Breast epithelium (tissue), 3 donors: ENCODE results near the gene GIPC2.

Source experiments
- POLR2A ChIP-seq: fragments of 450-650 bp; IDR thresholded peaks from one replicate; pipeline ENCODE4 v1.6.1; 2016; ENCODE audit warnings: antibody characterized with exemption, mild to moderate bottlenecking, moderate library complexity
- POLR2AphosphoS5 ChIP-seq, 3 donors: sonication (generic); formaldehyde crosslinking; IDR thresholded peaks; one replicate each; pipeline ENCODE4 v1.6.1; 2017; ENCODE audit warnings: antibody characterized with exemption in 3 of 3
- TF ChIP-seq, protein P1 (sequence below), 3 donors: fragments of 450-650 bp; IDR thresholded peaks; one replicate each; pipeline ENCODE4 v1.5.1; 2016 to 2017; ENCODE audit warnings: antibody characterized with exemption in 3 of 3, mild to moderate bottlenecking in 3 of 3, moderate library complexity in 3 of 3

DNA sequence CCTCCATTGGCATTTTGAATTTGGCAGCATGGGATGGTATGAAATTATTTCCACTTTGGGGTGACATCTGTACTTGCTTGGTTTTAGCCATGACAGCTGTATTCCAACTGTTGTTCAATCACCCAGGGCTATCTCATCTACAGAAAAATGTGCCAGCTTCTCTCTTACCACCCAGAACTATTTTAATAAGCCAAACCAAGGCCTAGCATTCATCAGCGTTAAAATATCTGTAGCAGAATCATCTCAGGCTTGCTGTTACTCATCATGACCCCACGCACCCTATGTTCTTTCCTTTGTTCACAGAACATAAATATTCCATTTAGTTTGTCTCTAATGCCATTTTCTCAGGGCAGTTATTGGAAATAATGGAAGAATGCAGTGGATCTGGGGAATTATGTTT lies 49.8 kb downstream of the GIPC2 start:
- TF ChIP-seq, protein P1, sequence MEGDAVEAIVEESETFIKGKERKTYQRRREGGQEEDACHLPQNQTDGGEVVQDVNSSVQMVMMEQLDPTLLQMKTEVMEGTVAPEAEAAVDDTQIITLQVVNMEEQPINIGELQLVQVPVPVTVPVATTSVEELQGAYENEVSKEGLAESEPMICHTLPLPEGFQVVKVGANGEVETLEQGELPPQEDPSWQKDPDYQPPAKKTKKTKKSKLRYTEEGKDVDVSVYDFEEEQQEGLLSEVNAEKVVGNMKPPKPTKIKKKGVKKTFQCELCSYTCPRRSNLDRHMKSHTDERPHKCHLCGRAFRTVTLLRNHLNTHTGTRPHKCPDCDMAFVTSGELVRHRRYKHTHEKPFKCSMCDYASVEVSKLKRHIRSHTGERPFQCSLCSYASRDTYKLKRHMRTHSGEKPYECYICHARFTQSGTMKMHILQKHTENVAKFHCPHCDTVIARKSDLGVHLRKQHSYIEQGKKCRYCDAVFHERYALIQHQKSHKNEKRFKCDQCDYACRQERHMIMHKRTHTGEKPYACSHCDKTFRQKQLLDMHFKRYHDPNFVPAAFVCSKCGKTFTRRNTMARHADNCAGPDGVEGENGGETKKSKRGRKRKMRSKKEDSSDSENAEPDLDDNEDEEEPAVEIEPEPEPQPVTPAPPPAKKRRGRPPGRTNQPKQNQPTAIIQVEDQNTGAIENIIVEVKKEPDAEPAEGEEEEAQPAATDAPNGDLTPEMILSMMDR (IDR thresholded peaks at IDR 0.05) = no peak
- TF ChIP-seq POLR2A = no peak
- TF ChIP-seq POLR2AphosphoS5 (IDR thresholded peaks at IDR 0.05) = no peak
